Thyroid gland (tissue), 4 donors: ENCODE results near the gene JAG2.

Source experiments
- POLR2A ChIP-seq, 2 donors: fragments of 450-650 bp; IDR thresholded peaks; one replicate each; pipeline ENCODE4 v1.6.1; 2017; ENCODE audit warnings: antibody characterized with exemption in 2 of 2, mild to moderate bottlenecking in 2 of 2, moderate library complexity in 1 of 2
- TF ChIP-seq, protein P1 (sequence below), 6 experiments: fragments of 200-600 bp in 3 of 6; fragments of 450-650 bp in 3 of 6; sonication (generic) in 3 of 6; IDR thresholded peaks; one replicate each; pipeline ENCODE4 v1.5.1; 2016 to 2019; ENCODE audit warnings: antibody characterized with exemption in 6 of 6, mild to moderate bottlenecking in 2 of 6, inconsistent platforms in 1 of 6, moderate library complexity in 1 of 6

DNA sequence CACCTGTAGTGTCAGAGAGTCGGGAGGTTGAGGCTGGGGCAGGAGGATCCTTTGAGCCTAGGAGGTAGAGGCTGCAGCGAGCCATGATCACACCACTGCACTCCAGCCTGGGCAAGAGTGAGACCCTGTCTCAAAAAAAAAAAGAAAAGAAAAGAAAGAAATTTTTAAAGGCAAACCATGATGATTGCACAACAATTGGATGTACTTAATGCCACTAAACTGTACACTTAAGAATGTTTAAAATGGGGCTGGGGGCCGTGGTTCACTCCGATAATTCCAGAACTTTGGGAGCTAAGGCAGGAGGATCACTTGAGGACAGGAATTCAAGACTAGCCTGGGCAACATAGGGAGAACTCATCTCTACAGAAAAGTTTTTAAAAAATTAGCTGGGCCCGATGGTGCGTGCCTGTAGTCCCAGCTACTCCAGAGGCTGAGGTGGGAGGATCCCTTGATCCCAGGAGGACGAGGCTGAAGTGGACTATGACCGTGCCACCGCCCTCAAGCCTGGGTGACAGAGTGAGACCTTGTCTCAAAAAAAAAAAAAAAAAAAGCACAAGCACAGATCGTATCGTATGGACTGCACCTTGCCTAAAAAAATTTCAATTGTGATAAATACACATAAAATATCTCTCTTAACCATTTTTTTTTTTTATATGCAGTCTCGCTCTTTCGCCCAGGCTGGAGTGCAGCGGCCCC lies 32.7 kb downstream of the JAG2 start:
- TF ChIP-seq, protein P1, sequence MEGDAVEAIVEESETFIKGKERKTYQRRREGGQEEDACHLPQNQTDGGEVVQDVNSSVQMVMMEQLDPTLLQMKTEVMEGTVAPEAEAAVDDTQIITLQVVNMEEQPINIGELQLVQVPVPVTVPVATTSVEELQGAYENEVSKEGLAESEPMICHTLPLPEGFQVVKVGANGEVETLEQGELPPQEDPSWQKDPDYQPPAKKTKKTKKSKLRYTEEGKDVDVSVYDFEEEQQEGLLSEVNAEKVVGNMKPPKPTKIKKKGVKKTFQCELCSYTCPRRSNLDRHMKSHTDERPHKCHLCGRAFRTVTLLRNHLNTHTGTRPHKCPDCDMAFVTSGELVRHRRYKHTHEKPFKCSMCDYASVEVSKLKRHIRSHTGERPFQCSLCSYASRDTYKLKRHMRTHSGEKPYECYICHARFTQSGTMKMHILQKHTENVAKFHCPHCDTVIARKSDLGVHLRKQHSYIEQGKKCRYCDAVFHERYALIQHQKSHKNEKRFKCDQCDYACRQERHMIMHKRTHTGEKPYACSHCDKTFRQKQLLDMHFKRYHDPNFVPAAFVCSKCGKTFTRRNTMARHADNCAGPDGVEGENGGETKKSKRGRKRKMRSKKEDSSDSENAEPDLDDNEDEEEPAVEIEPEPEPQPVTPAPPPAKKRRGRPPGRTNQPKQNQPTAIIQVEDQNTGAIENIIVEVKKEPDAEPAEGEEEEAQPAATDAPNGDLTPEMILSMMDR (IDR thresholded peaks at IDR 0.05), result no peak
- TF ChIP-seq POLR2A (IDR thresholded peaks at IDR 0.05), result no peak
